NCI-H446 treated with DMSO at 0.1 percent for 48 hours (cell line): ENCODE results near the gene CDK6.
"Not testable (repeated sequence)": the region's sequence is repeated elsewhere in the genome, so short reads cannot be mapped to it uniquely, and the experiment has no call there.

Experiments
- DNase-seq: peaks from one replicate; lab custom pipeline; 2025; lab: John Stamatoyannopoulos, UW

The CDK6 gene

DNA sequence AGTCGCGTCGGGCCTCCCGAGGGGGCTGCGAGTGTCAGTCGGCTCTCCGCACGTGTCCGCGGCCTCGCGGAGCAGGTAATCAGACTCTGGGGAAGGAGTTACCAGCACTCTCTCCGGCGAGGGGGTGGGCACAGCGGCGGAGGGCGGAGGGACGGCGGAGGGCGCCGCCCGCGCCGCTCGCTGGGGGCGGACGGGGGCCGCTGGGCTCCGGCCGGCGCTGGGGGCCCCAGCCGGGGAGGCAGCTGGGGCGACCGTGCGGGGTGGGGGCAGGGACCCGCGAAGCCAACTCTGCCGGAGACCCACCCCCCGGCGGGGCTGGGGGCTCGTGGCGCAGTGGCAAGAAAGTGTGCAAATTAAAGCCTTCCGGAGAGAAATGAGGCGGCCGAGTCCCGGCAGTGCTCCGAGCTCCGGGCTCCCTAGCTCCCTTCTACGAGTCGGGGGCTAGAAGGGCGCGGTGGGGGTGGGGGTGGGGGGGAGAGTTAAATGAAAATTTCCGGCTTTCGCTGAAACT lies at the start of gene CDK6:
Gene CDK6, minus strand, starts transcription at position 85 of the 511 bp plus-strand sequence. CDS start 3,250 bp downstream, outside the sequence.
- DNase-seq, result no peak

DNA sequence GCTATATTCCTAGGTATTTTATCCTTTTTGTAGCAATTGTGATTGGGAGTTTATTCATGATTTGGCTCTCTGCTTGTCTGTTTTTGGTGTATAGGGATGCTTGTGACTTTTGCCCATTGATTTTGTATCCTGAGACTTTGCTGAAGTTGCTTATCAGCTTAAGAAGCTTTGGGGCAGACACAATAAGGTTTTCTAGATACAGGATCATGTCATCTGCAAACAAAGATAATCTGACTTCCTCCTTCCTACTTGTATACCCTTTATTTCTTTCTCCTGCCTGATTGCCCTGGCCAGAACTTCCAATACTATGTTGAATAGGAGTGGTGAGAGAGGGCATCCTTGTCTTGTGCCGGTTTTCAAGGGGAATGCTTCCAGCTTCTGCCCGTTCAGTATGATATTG lies 49.7 kb upstream of the CDK6 start:
- not testable (repeated sequence) for DNase-seq

- no peak for DNase-seq
Observed at GRCh38 chr7:92884218-92884617, 47.8 kb upstream of the CDK6 start.

DNA sequence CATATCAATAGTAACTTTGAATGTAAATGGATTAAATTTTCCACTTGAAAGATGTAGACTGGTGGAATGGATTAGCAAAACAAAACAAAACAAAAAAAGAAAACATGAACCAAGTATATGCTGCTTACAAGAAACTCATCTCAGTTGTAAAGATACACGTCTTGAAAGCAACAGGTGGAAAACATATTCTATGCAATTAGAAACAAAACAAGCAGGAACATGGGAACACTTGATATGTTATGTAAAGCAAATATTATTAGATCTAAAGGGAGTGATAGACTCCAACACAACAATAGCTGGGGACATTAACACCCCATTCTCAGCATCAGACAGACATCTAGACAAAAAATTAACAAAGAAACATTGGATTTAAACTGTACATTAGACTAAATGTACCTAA lies 46.4 kb upstream of the CDK6 start:
- DNase-seq, result no peak

DNA sequence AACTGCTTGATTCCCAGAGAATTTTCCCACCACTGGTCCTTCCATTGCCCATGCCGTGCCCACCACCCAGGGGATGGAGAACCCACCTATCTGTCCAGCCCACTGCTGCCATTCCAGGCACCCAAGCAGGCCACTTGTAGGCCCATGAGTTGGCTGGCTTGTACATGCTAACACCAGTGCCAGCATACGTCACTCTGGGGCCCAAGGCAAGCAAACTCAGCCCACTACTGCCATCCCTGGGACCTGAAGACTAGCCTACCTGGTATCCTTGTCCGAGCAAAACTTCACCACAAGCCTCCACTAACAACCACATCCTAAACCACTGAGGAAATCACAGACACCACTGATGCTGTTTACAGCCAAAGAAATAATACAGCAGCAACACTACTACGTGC lies 44.7 kb upstream of the CDK6 start:
- no peak for DNase-seq

- DNase-seq, result no peak
Observed at GRCh38 chr7:92880212-92881090, 44.1 kb upstream of the CDK6 start.

GRCh38 chr7:92877367-92877766 lies 41.0 kb upstream of the CDK6 start:
- DNase-seq, result no peak

GRCh38 chr7:92876836-92877235 lies 40.5 kb upstream of the CDK6 start:
- no peak for DNase-seq

GRCh38 chr7:92875719-92876118 lies 39.3 kb upstream of the CDK6 start:
- no peak for DNase-seq

- DNase-seq, result no peak
Observed at GRCh38 chr7:92875173-92875572, 38.8 kb upstream of the CDK6 start.

DNA sequence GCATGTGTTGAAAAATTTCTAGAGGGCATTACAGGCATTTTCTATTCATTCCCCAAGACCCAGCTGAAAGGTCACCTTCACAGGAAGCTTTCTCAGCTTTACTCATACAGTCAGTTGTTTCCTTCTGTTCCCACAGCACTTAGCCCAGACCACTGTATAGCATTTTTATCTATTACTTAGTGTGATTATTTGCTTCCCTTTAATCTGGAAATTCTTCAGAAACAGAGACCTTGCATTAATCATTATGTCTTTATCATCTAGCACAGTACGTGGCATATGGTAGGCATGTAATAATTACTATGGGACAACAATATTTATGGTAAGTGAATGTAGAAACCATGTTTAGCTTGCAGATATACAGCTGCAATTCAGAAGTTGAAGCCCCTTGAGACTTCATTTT lies 38.2 kb upstream of the CDK6 start:
- DNase-seq, result no peak

GRCh38 chr7:92873776-92874175 lies 37.4 kb upstream of the CDK6 start:
- no peak for DNase-seq

DNA sequence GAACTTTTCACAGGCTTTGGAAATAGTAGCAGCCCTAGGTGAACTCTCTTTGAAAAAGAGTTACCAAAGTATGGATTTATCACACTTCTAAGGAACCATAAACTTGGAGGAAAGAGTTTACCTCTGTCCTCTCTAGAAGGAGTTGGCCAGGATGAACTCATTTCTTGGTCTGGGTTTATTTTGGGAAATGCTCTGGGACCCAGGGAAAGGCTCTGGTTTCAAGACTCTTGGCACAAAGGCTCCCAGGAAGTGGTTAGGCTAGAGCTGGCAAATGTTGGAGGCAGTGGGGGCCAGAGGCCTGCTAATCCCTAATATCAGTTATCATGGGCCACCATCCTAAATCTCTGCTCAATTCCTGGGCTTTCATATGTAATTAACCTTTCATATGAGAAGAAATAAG lies 36.3 kb upstream of the CDK6 start:
- no peak for DNase-seq

DNA sequence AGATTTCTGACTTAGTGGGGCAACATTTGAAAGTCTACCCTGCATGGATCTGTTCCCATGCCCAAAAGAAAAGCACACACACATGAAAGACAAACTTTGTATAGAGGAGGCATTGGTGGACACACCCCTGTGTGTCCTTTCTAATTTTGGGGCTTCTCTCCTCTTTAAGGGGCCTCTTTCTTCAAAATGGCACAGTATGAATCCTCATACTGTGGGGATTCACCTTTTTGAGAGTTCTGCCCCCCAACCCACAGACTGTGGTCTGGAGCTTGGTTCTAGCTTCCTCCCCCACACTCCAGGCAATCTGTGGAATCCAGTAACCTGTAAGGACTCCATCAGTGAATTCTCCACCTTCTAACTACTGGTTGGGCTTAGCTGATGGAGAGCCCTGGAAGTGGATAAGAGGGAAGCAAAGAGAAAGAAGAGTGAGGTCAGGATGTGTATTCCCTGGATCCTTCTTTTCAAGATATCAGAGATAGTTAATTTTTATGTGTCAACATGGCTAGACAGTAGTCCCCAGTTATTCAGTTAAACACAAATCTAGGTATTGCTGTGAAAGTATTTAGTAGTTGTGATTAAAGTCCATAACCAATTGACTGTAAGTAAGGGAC lies 32.4 kb upstream of the CDK6 start:
- DNase-seq, result no peak

DNA sequence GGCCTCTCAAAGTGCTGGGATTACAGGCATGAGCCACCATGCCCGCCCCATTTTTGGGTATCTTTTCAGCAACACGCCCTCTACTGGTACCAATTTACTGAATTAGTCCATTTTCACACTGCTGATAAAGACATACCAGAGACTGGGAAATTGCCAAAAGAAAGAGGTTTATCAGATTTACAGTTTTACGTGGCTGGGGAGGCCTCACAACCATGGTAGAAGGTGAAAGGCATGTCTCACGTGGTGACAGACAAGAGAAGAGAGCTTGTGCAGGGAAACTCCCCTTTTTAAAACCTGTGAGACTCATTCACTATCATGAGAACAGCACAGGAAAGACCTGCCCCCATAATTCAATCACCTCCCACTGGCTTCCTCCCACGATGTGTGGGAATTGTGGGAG lies 27.8 kb upstream of the CDK6 start:
- DNase-seq, result not testable (repeated sequence)

GRCh38 chr7:92856436-92856835 lies 20.1 kb upstream of the CDK6 start:
- DNase-seq, result no peak

- no peak for DNase-seq
Observed at GRCh38 chr7:92854501-92855238, 18.3 kb upstream of the CDK6 start.

- DNase-seq, result no peak
Observed at GRCh38 chr7:92851732-92852131, 15.4 kb upstream of the CDK6 start.

DNA sequence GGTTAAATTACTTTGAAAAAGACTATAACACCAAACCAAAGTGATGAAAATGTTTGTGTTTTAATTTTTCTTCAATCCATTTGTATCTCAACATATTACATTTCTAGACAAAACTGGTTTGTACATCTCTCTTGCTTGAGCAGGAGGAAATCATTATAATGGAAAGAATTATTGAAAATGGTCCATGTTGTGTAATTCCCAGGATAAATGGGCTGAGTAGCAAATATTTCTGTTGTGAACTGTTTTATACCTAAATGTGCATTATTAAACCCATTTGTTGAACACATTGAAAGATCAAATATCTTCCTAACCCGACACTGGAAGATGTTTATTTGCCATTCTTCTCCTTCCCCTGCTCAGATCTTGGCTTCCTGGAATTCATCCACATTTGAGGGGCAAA lies 14.1 kb upstream of the CDK6 start:
- DNase-seq, result no peak

- no peak for DNase-seq
Observed at GRCh38 chr7:92849322-92849721, 12.9 kb upstream of the CDK6 start.

- DNase-seq, result no peak
Observed at GRCh38 chr7:92848851-92849250, 12.5 kb upstream of the CDK6 start.

DNA sequence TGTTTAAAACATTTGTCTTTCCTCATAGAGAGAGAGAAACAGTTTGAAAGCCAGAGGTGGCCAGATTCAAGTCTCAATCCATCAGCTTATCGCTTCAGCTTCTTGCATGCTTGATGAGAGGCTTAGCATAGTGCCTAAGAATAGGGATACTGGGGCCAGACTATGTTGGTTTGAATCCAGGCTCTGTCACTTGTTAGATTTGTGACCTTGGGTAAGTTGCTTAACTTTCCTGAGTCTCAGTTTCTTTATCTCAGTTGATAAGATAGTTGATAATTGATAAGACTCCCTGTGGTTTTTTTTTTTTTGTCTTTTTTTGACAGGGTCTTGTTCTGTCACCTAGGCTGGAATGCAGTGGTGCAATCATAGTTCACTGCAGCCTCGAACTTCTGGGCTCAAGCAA lies 12.1 kb upstream of the CDK6 start:
- no peak for DNase-seq

DNA sequence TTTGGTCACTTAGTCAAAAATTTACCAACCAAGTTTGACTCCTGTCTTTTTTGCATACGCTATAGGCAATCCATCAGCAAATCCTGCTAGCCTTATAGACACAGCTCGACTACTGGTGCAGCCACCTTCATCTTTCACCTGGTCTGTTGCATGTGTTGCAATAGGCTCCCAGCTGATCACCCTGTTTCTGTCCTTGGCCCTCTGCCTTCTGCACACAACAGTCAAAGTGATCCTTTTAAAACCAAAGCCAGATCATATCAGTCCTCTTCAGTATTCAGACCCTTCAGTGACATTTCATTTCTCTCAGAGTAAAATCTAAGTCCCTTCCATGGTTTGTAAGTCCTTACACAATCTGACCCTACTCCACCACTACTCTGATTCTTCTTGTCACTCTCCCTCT lies 10.9 kb upstream of the CDK6 start:
- no peak for DNase-seq
